ENCODE results near the gene EFR3B. TPM values are rescaled to one million over a fixed set of nuclear protein-coding genes. Genes with fewer than 3 reads are reported as not detected.
"Not testable (repeated sequence)": the region's sequence is repeated elsewhere in the genome, so short reads cannot be mapped to it uniquely, and the experiment has no call there.

Gene EFR3B
- total RNA-seq, 1 donor from 2014 or later, result 15.4 TPM

- Mint-ChIP-seq H3K27ac (no peak overlapping the region), H3K4me3 (no peak overlapping the region), H3K4me1 (no peaks in the 10 kb centered on the region), H3K27me3 (ENCODE audit: low read depth) (no peaks in the 10 kb centered on the region), H3K36me3 (no peaks in the 10 kb centered on the region), H3K9me3 (no peaks in the 10 kb centered on the region)
- TF ChIP-seq CTCF (IDR thresholded peaks at IDR 0.05; ENCODE audit: unreplicated experiment), result no peak
- DNase-seq (ENCODE audit: low spot score in 2 of 2, unreplicated experiment in 2 of 2), result no peak
These were observed 75.1 kb downstream of the EFR3B start for GRCh38 chr2:25116956-25117355.

GRCh38 chr2:25119263-25119662 is 77.4 kb downstream of the EFR3B start:
- no peak for DNase-seq (ENCODE audit: low spot score in 2 of 2, unreplicated experiment in 2 of 2)
- Mint-ChIP-seq H3K4me3 (no peak overlapping the region), H3K27me3 (ENCODE audit: low read depth) (no peaks in the 10 kb centered on the region), H3K4me1 (no peaks in the 10 kb centered on the region), H3K27ac (no peak overlapping the region), H3K9me3 (no peaks in the 10 kb centered on the region), H3K36me3 (peaks cover 8% of the 10 kb centered on the region)
- TF ChIP-seq CTCF (IDR thresholded peaks at IDR 0.05; ENCODE audit: unreplicated experiment), result no peak

- Mint-ChIP-seq H3K27me3 (ENCODE audit: low read depth) (no peaks in the 10 kb centered on the region), H3K4me1 (no peaks in the 10 kb centered on the region), H3K4me3 (no peak overlapping the region), H3K27ac (no peak overlapping the region), H3K36me3 (peaks cover 8% of the 10 kb centered on the region), H3K9me3 (no peaks in the 10 kb centered on the region)
- no peak for DNase-seq (ENCODE audit: low spot score in 2 of 2, unreplicated experiment in 2 of 2)
- no peak for TF ChIP-seq CTCF (IDR thresholded peaks at IDR 0.05; ENCODE audit: unreplicated experiment)
These were observed 80.5 kb downstream of the EFR3B start for GRCh38 chr2:25122367-25122766.

GRCh38 chr2:25123682-25124081 is 81.8 kb downstream of the EFR3B start:
- DNase-seq (ENCODE audit: low spot score in 2 of 2, unreplicated experiment in 2 of 2), result no peak
- H3K27ac Mint-ChIP-seq, result no peak overlapping the region
- no peaks in the 10 kb centered on the region for H3K4me1 Mint-ChIP-seq
- no peaks in the 10 kb centered on the region for H3K9me3 Mint-ChIP-seq
- H3K27me3 Mint-ChIP-seq (ENCODE audit: low read depth), result no peaks in the 10 kb centered on the region
- peaks cover 8% of the 10 kb centered on the region for H3K36me3 Mint-ChIP-seq
- no peak for TF ChIP-seq CTCF (IDR thresholded peaks at IDR 0.05; ENCODE audit: unreplicated experiment)
- no peak overlapping the region for H3K4me3 Mint-ChIP-seq

GRCh38 chr2:25125189-25125588 is 83.3 kb downstream of the EFR3B start:
- Mint-ChIP-seq H3K27ac (no peak overlapping the region), H3K27me3 (ENCODE audit: low read depth) (no peaks in the 10 kb centered on the region), H3K36me3 (peaks cover 8% of the 10 kb centered on the region), H3K4me1 (no peaks in the 10 kb centered on the region), H3K4me3 (no peak overlapping the region), H3K9me3 (no peaks in the 10 kb centered on the region)
- DNase-seq (ENCODE audit: low spot score in 2 of 2, unreplicated experiment in 2 of 2), result no peak
- no peak for TF ChIP-seq CTCF (IDR thresholded peaks at IDR 0.05; ENCODE audit: unreplicated experiment)

GRCh38 chr2:25125976-25126375 is 84.1 kb downstream of the EFR3B start:
- no peak for TF ChIP-seq CTCF (IDR thresholded peaks at IDR 0.05; ENCODE audit: unreplicated experiment)
- Mint-ChIP-seq H3K4me1 (no peaks in the 10 kb centered on the region), H3K36me3 (peaks cover 8% of the 10 kb centered on the region), H3K27ac (no peak overlapping the region), H3K4me3 (no peak overlapping the region), H3K9me3 (no peaks in the 10 kb centered on the region), H3K27me3 (ENCODE audit: low read depth) (peaks cover 2% of the 10 kb centered on the region)
- DNase-seq (ENCODE audit: low spot score in 2 of 2, unreplicated experiment in 2 of 2), result no peak

GRCh38 chr2:25127071-25127470 is 85.2 kb downstream of the EFR3B start:
- not testable (repeated sequence) for H3K4me3 Mint-ChIP-seq; H3K27ac Mint-ChIP-seq; H3K36me3 Mint-ChIP-seq; H3K27me3 Mint-ChIP-seq (ENCODE audit: low read depth); DNase-seq (ENCODE audit: low spot score in 2 of 2, unreplicated experiment in 2 of 2); H3K4me1 Mint-ChIP-seq; H3K9me3 Mint-ChIP-seq

Data from mesothelial cell of epicardium (in vitro differentiated cells).